Keratinocyte (primary cell): ENCODE data around the gene MPV17L2. TPM values are rescaled to one million over a fixed set of nuclear protein-coding genes. Genes with fewer than 3 reads are reported as not detected.

Experiments
- DNase-seq: peaks from one replicate; pipeline ENCODE4 v3.0.0-alpha.2; 2011; ENCODE audit warnings: low read depth, missing footprints, low spot score
- FAIRE-seq: peaks from 2 replicates; lab custom pipeline; 2011; peaks lifted over from hg19 to GRCh38; lab: Jason Lieb, UNC
- H2AFZ ChIP-seq: 2 replicates; pipeline ENCODE4 v1.6.0; 2012; ENCODE audit warnings: low read length, control low read depth, inconsistent platforms; ENCODE audit not compliant: control insufficient read depth
- H3K27ac ChIP-seq: 2 replicates; pipeline ENCODE4 v1.5.1; 2011; ENCODE audit warnings: low read length; ENCODE audit not compliant: control insufficient read depth, insufficient read depth
- H3K27me3 ChIP-seq: 3 replicates; pipeline ENCODE4 v1.6.0; 2011; ENCODE audit warnings: low read length; ENCODE audit not compliant: control insufficient read depth, insufficient read depth; ENCODE audit errors: extremely low read depth
- H3K36me3 ChIP-seq, 2 experiments: 2 replicates in 1 of 2; 3 replicates in 1 of 2; pipeline ENCODE4 v1.5.1; 2011; ENCODE audit warnings: low read length in 2 of 2, mild to moderate bottlenecking in 1 of 2; ENCODE audit not compliant: control insufficient read depth in 2 of 2, insufficient read depth in 2 of 2; ENCODE audit errors: extremely low read depth in 1 of 2
- H3K4me1 ChIP-seq: 3 replicates; pipeline ENCODE4 v1.5.1; 2011; ENCODE audit warnings: low read length; ENCODE audit not compliant: control insufficient read depth, insufficient read depth; ENCODE audit errors: extremely low read depth
- H3K4me2 ChIP-seq: 3 replicates; pipeline ENCODE4 v1.6.0; 2011; ENCODE audit warnings: low read depth, low read length; ENCODE audit not compliant: control insufficient read depth, insufficient read depth; ENCODE audit errors: extremely low read depth
- H3K4me3 ChIP-seq, 3 experiments: fragments of 200-600 bp in 1 of 3; sonication (generic) in 1 of 3; 2 replicates in 2 of 3; 3 replicates in 1 of 3; pipeline ENCODE4 v1.5.1; 2011 to 2016; ENCODE audit warnings: low read length in 3 of 3, mild to moderate bottlenecking in 3 of 3, control low read depth in 2 of 3, inconsistent platforms in 1 of 3, low read depth in 1 of 3, mixed read lengths in 1 of 3, mixed run types in 1 of 3, moderate library complexity in 1 of 3; ENCODE audit not compliant: control insufficient read depth in 2 of 3, insufficient read depth in 2 of 3; ENCODE audit errors: extremely low read depth in 1 of 3
- H3K79me2 ChIP-seq: 2 replicates; pipeline ENCODE4 v1.6.0; 2012; ENCODE audit warnings: low read length; ENCODE audit not compliant: control insufficient read depth, insufficient read depth
- H3K9ac ChIP-seq: 3 replicates; pipeline ENCODE4 v1.6.0; 2011; ENCODE audit warnings: low read length; ENCODE audit not compliant: control insufficient read depth, insufficient read depth; ENCODE audit errors: extremely low read depth
- H3K9me1 ChIP-seq: 3 replicates; pipeline ENCODE4 v1.6.0; 2011; ENCODE audit warnings: low read length; ENCODE audit not compliant: control insufficient read depth, insufficient read depth; ENCODE audit errors: extremely low read depth
- H3K9me3 ChIP-seq: 2 replicates; pipeline ENCODE4 v1.5.1; 2012; ENCODE audit warnings: low read depth, low read length; ENCODE audit not compliant: control insufficient read depth
- H4K20me1 ChIP-seq: 3 replicates; pipeline ENCODE4 v1.6.0; 2011; ENCODE audit warnings: low read length; ENCODE audit not compliant: control insufficient read depth, insufficient read depth; ENCODE audit errors: extremely low read depth
- EZH2 ChIP-seq: IDR thresholded peaks from one replicate; pipeline ENCODE4 v1.6.1; 2012; ENCODE audit warnings: inconsistent platforms, mild to moderate bottlenecking, low read length, moderate library complexity
- dilution Hi-C: fragments of 300-500 bp; cut with MboI; formaldehyde crosslinking; loops from one replicate; pipeline ENCODE4 v1.7.0; 2020; ENCODE audit warnings: low sequenced_read_pairs; ENCODE audit not compliant: extremely low pct_ligation_motif_present
- polyA plus RNA-seq, 5 experiments: library from polyadenylated mRNA; depleted of rRNA in 3 of 5; stranded (reverse) in 3 of 5; stranded (forward) in 1 of 5; unstranded in 1 of 5; fragments of >200 nt; gene quantifications; 1 replicate in 1 of 5; 2 replicates in 3 of 5; 3 replicates in 1 of 5; pipeline versions ENCODE4 v1.2.1 to v1.2.3, GENCODE V29; 2011 to 2012; ENCODE audit warnings: missing spikeins in 2 of 5, low read depth in 1 of 5, low replicate concordance in 1 of 5
- TF ChIP-seq, protein P1 (sequence below), 3 experiments: IDR thresholded peaks in 1 of 3; conservative IDR thresholded peaks in 1 of 3; optimal IDR thresholded peaks in 1 of 3; 2 replicates in 2 of 3; 3 replicates in 1 of 3; pipeline versions ENCODE3 to v1.5.1; 2011; ENCODE audit warnings: low read length in 3 of 3, mild to moderate bottlenecking in 3 of 3, moderate library complexity in 2 of 3, control low read depth in 1 of 3, inconsistent platforms in 1 of 3; ENCODE audit not compliant: insufficient read depth in 2 of 3; ENCODE audit errors: extremely low read depth in 1 of 3

Gene MPV17L2
- polyA plus RNA-seq, 1 donor (not counting 4 experiments of a cell fraction or from before 2014, with no cell fraction given) = 26.3 TPM

GRCh38 chr19:18220632-18221275 lies 27.7 kb downstream of the MPV17L2 start:
- Histone ChIP-seq H3K27ac (no peak overlapping the region), H3K9me3 (no peaks in the 10 kb centered on the region), H3K36me3 (no peaks in the 10 kb centered on the region), H3K27me3 (peaks cover 20% of the 10 kb centered on the region), H3K79me2 (no peaks in the 10 kb centered on the region), H3K9ac (no peak overlapping the region), H4K20me1 (no peaks in the 10 kb centered on the region), H3K4me2 (no peak overlapping the region), H3K9me1 (no peaks in the 10 kb centered on the region), H2AFZ (no peak overlapping the region), H3K4me1 (peaks cover 7% of the 10 kb centered on the region), H3K4me3 (no peak overlapping the region)
- FAIRE-seq (no peak), DNase-seq (no peak)
- dilution Hi-C loops = no loop called here
- TF ChIP-seq, protein P1, sequence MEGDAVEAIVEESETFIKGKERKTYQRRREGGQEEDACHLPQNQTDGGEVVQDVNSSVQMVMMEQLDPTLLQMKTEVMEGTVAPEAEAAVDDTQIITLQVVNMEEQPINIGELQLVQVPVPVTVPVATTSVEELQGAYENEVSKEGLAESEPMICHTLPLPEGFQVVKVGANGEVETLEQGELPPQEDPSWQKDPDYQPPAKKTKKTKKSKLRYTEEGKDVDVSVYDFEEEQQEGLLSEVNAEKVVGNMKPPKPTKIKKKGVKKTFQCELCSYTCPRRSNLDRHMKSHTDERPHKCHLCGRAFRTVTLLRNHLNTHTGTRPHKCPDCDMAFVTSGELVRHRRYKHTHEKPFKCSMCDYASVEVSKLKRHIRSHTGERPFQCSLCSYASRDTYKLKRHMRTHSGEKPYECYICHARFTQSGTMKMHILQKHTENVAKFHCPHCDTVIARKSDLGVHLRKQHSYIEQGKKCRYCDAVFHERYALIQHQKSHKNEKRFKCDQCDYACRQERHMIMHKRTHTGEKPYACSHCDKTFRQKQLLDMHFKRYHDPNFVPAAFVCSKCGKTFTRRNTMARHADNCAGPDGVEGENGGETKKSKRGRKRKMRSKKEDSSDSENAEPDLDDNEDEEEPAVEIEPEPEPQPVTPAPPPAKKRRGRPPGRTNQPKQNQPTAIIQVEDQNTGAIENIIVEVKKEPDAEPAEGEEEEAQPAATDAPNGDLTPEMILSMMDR (optimal IDR thresholded peaks at IDR 0.05 in 1 of 3, IDR thresholded peaks at IDR 0.05 in 1 of 3, conservative IDR thresholded peaks at IDR 0.05 in 1 of 3; ENCODE audit: extremely low read depth in 1 of 3, insufficient read depth in 2 of 3, low read length in 3 of 3) = no peak
- no peak for TF ChIP-seq EZH2

DNA sequence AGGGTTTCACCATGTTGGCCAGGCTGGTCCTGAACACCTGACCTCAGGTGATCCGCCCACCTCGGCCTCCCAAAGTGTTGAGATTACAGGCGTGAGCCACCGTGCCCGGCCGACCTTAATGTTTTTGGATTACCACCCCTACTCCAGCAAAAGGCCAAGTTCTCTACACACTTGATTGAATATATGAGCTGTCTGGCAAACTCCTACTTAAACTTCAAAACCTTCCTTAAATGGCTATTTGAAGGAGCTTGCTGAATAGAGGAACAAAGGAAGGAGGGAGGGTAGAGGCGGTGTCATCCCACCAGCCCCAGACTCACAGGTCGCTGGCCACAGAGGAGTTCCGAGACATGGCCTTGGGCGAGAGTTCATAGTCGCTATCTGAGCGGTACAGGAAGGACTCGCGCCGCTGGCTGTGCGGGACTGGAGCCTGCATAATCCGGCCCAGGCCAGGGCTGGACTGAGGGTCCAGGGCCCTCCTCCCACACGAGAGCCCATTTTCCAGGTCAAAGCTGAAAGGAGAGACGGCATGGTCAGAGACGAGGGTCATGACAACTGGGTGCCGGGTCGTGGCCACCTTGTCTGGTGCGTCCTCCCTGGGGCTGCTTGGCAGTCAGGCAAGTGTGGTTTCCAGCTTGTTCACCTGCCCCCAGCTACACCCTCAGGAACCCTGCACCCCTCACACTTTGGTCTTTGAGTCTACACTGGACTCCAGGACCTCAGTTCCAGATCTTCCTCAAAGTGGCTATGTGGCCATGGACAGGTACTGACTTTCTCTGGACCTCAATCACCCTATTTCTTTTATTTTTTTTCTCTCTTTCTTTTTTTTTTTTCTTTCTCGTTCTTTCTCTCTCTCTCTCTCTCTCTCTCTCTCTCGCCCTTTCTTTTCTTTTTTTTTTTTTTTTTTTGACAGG lies 29.1 kb downstream of the MPV17L2 start:
- no peaks in the 10 kb centered on the region for H4K20me1 ChIP-seq
- H3K79me2 ChIP-seq = no peaks in the 10 kb centered on the region
- TF ChIP-seq, protein P1 (optimal IDR thresholded peaks at IDR 0.05 in 1 of 3, IDR thresholded peaks at IDR 0.05 in 1 of 3, conservative IDR thresholded peaks at IDR 0.05 in 1 of 3; ENCODE audit: extremely low read depth in 1 of 3, insufficient read depth in 2 of 3, low read length in 3 of 3) = no peak
- TF ChIP-seq EZH2 = no peak
- no peak for FAIRE-seq
- H3K36me3 ChIP-seq = no peaks in the 10 kb centered on the region
- H2AFZ ChIP-seq = no peak overlapping the region
- H3K9me1 ChIP-seq = no peaks in the 10 kb centered on the region
- no peak overlapping the region for H3K4me2 ChIP-seq
- H3K27me3 ChIP-seq = peaks cover 31% of the 10 kb centered on the region
- H3K9ac ChIP-seq = no peak overlapping the region
- dilution Hi-C loops = no loop called here
- no peaks in the 10 kb centered on the region for H3K9me3 ChIP-seq
- H3K4me1 ChIP-seq = peaks cover 7% of the 10 kb centered on the region
- DNase-seq = no peak
- no peak overlapping the region for H3K4me3 ChIP-seq
- H3K27ac ChIP-seq = no peak overlapping the region
